Mesodermal cell (in vitro differentiated cells): ENCODE measurements around the gene TREM2.
"Not testable (repeated sequence)": the region's sequence is repeated elsewhere in the genome, so short reads cannot be mapped to it uniquely, and the experiment has no call there.

ENCODE experiments used
- H3K27ac ChIP-seq: 2 replicates; pipeline ENCODE4 v1.7.0; 2013; ENCODE audit warnings: mild to moderate bottlenecking, low read depth, low read length, moderate library complexity; ENCODE audit not compliant: severe bottlenecking
- H3K36me3 ChIP-seq: 2 replicates; pipeline ENCODE4 v1.7.1; 2013; ENCODE audit warnings: mild to moderate bottlenecking, low read length, moderate library complexity; ENCODE audit not compliant: control insufficient read depth, insufficient read depth
- H3K4me1 ChIP-seq: one replicate; pipeline ENCODE4 v1.7.1; 2013; ENCODE audit warnings: mild to moderate bottlenecking, low read length; ENCODE audit not compliant: insufficient read depth, control insufficient read depth, poor library complexity, severe bottlenecking
- H3K4me3 ChIP-seq: 2 replicates; pipeline ENCODE4 v1.7.0; 2013; ENCODE audit warnings: low read length, control low read depth, mild to moderate bottlenecking; ENCODE audit not compliant: insufficient read depth, poor library complexity, severe bottlenecking; ENCODE audit errors: extremely low read depth
- H3K9me3 ChIP-seq: 2 replicates; pipeline ENCODE4 v1.7.1; 2013; ENCODE audit warnings: mild to moderate bottlenecking, low read length, moderate library complexity; ENCODE audit not compliant: control insufficient read depth
- WGBS, 2 experiments: methylation state at CpG; one replicate each; pipeline ENCODE4 v1.1.5; 2013; ENCODE audit warnings: missing lambda C conversion rate in 2 of 2; ENCODE audit not compliant: insufficient coverage in 2 of 2; 5-methylcytosine and 5-hydroxymethylcytosine counted together

Gene TREM2

DNA sequence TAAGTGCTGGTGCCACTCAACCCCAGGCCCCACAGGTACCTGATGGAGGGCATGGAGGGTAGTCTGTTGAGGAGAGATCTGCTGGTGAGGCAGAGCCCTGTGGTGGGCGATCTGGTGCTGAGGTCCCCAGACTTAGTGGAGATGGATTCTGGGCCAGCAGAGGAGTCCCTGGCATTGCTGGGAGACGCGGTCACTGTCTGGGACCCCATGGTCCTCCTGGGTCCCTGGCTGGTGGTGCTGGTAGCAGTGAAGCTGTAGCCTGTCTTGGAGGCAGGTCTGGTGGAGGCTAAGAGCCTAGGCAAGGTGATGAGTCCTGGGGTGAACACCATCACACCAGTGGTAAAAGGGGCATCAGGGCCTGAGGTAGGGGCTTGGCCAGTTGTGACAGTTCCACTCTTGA, 31.5 kb upstream of the TREM2 start:
- peaks cover 12% of the 10 kb centered on the region for H3K9me3 ChIP-seq
- no peak overlapping the region for H3K4me3 ChIP-seq
- no peaks in the 10 kb centered on the region for H3K36me3 ChIP-seq
- 96 to 100% methylated on average over 3 of the region's 3 CpGs for WGBS, 2 experiments
- no peaks in the 10 kb centered on the region for H3K4me1 ChIP-seq
- no peak overlapping the region for H3K27ac ChIP-seq

DNA sequence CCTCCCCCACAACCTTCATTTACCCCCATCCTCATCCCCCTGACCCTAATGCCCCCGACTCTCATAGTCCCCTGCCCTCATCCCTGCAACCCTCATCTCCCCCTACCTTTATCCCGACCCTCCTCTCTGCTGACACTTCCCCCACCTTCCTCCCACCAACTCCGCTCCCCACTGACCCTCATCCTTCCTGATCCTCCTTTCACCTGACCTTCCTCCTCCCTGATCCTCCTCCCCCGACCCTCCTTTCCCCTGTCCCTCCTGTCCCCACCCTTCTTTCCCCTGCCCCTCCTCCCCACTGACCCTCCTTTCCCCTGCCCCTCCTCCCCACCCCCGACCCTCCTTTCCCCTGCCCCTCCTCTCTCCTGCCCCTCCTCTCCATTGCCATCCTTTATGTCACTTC, 31.0 kb upstream of the TREM2 start:
- Histone ChIP-seq H3K4me3 (no peak overlapping the region), H3K9me3 (peaks cover 12% of the 10 kb centered on the region), H3K4me1 (no peaks in the 10 kb centered on the region), H3K36me3 (no peaks in the 10 kb centered on the region), H3K27ac (no peak overlapping the region)
- 59 to 86% methylated on average over 3 to 4 of the region's 5 CpGs for WGBS, 2 experiments

DNA sequence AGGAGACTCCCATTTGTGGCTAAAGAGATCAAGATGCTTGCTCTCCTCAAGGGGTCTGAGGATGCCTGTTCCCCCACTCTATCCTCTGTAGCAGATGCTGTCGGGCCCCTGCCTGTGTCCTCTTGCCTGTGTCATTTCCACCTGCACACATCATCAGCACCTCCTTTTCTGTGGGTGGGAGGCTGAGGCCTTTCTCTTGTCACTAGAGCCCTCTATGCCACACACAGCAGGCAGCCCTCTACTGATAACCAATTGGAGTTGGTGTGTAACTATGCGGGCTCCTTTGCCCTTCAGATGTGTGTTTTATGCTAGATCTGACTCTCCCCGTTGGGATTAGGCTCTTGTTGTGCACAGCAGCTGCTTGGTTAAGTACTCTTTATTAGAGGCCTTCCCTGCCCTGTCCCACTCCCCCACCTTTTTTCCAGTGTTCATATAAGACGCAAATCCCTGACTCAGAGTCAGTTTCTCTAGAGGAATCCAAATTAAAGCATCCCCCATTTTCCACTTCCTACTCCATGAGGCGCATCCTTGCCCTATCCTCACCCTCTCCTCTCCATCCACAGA, 30.3 kb upstream of the TREM2 start:
- no peaks in the 10 kb centered on the region for H3K4me1 ChIP-seq
- H3K4me3 ChIP-seq = no peak overlapping the region
- no peaks in the 10 kb centered on the region for H3K36me3 ChIP-seq
- WGBS, 2 experiments = 71 to 93% methylated on average over 3 of the region's 5 CpGs
- no peak overlapping the region for H3K27ac ChIP-seq
- peaks cover 12% of the 10 kb centered on the region for H3K9me3 ChIP-seq

DNA sequence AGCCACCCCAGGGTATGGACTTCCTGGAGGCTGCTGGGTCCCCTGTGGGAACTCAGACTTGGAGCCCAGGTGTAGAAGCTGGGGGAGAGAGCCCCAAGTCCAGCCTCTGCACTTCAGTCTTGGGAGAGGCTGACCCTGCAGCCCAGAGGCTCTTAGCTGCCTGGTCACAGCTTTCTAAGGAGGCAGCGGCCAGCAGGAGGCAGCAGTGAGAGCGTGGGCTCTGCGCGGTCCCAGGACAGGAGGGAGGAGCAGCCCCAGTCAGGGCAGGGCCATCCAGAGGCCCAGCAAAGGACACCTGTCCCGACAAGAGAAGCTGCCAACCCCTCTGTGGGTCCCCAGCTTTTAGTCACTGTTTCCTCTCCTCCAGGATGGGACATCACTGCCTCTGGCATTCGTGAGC, 28.7 kb upstream of the TREM2 start:
- Histone ChIP-seq H3K4me1 (no peaks in the 10 kb centered on the region), H3K36me3 (no peaks in the 10 kb centered on the region), H3K27ac (no peak overlapping the region), H3K9me3 (peaks cover 12% of the 10 kb centered on the region), H3K4me3 (no peak overlapping the region)
- WGBS, 2 experiments = 15 to 27% methylated on average over 3 to 5 of the region's 6 CpGs

- no peaks in the 10 kb centered on the region for H3K4me1 ChIP-seq
- 80 to 83% methylated on average over 1 to 2 of the region's 3 CpGs for WGBS, 2 experiments
- H3K36me3 ChIP-seq = no peaks in the 10 kb centered on the region
- no peak overlapping the region for H3K4me3 ChIP-seq
- H3K9me3 ChIP-seq = peaks cover 12% of the 10 kb centered on the region
- H3K27ac ChIP-seq = no peak overlapping the region
Measured at GRCh38 chr6:41190791-41191190, 27.9 kb upstream of the TREM2 start.

DNA sequence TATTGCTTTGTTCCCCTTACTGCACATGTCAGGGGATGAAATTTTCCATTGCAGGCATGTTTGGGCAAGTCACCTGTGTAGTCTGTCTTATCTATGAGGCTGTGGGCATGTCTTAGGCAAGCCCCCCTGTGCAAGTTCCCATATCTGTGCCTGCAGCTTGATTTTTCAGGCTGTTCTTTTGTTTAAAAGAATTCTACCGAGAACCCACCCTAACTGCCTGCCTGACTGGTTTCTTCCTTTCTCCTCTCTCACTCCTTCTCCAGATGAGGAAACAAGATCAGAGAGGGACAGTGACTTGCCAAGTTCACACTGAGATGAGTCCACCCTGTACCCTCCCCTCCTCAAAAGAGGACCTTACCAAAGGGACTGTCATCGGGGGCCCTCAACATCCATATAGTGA, 27.1 kb upstream of the TREM2 start:
- 94 to 100% methylated on average over 1 to 2 of the region's 2 CpGs for WGBS, 2 experiments
- peaks cover 12% of the 10 kb centered on the region for H3K9me3 ChIP-seq
- no peaks in the 10 kb centered on the region for H3K36me3 ChIP-seq
- H3K4me3 ChIP-seq = no peak overlapping the region
- no peak overlapping the region for H3K27ac ChIP-seq
- no peaks in the 10 kb centered on the region for H3K4me1 ChIP-seq

DNA sequence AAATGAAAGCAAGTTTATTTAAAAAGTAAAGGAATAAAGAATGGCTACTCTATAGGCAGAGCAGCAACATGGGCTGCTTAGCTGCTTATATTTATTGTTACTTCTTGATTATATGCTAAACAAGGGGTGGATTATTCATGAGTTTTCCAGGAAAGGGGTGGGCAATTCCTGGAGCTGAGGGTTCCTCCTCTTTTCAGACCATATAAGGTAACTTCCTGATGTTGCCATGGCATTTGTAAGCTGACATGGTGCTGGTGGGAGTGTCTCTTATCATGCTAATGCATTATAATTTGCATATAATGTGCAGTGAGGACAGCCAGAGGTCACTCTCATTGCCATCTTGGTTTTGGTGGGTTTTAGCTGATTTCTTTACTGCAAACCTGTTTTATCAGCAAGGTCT, 26.1 kb upstream of the TREM2 start:
- H3K4me3 ChIP-seq, H3K27ac ChIP-seq, H3K4me1 ChIP-seq, H3K36me3 ChIP-seq: not testable (repeated sequence)
- H3K9me3 ChIP-seq = peaks cover 12% of the 10 kb centered on the region

DNA sequence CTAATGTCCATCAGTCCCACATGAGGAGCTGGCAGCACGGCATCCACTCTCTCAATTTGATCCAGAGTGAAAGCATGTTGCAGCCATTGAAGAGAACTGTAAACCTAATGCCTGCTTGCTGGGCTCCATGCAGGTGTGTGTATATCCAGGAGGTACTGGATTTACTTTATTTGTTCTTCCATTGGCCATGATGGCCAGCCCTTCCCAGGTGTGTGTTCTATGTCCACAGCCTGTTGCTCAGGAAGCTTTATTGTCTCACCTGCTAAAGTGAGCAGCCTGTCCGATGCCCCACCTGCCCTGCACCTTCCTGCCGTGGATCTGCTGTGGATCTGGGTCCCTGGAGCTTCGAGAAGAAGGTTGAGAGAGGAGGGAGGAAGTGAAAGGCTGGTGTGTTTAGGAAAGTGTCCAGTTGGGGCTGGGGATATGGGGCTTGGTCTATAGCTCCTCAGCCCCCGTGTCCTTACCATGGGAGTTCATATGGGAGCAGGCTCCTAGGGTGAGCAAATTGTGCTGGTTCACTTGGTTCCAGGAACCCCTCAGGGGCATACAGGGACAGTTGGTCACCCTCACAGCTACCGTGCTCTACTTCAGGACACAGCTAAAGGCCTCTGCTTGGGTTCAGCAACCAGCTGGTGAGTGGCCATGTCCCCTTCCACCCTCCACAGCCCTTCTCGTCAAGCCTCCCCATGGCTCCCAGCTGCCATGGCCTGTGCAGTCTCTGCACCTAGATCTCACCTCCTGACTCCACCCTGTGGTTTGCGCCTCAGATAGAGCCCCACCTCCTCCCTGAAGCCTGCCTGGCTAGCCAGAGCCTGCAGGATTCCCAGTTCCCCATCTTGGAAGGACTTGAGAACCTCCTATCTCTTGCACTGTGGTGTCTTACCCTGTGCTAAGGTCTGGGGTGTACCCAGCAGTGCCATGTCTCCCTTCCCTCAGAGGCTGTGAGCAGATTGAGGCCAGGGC, 25.3 kb upstream of the TREM2 start:
- Histone ChIP-seq H3K4me1 (no peaks in the 10 kb centered on the region), H3K9me3 (peaks cover 12% of the 10 kb centered on the region), H3K27ac (no peak overlapping the region), H3K4me3 (no peak overlapping the region), H3K36me3 (no peaks in the 10 kb centered on the region)
- WGBS, 2 experiments = 88 to 94% methylated on average over 6 to 8 of the region's 8 CpGs

GRCh38 chr6:41186031-41186562, 23.2 kb upstream of the TREM2 start:
- no peaks in the 10 kb centered on the region for H3K4me1 ChIP-seq
- no peak overlapping the region for H3K27ac ChIP-seq
- H3K4me3 ChIP-seq = no peak overlapping the region
- no peaks in the 10 kb centered on the region for H3K36me3 ChIP-seq
- H3K9me3 ChIP-seq = peaks cover 12% of the 10 kb centered on the region
- 80 to 92% methylated on average over 1 to 8 of the region's 10 CpGs for WGBS, 2 experiments

DNA sequence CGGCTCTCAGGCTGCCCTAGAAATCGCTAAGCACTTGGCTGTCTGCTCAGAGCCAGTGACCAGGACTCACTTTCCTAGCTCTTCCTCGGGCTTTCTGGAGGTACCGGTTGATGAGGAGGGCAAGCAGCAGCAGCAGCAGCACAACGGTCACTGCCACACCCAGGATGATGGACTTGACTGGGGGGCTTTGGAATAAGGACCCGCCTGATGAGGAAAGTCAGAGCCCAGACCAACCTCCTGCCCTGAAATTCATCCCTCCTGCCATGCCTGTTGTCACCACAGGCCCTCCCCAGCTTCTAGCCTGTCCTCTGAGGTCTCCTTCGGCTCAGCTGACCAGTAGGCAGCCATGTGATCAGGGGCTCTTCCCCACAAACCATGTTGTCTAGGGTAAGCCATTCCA, 21.8 kb upstream of the TREM2 start:
- Histone ChIP-seq H3K4me3 (no peak overlapping the region), H3K9me3 (peaks cover 4% of the 10 kb centered on the region), H3K27ac (no peak overlapping the region), H3K36me3 (no peaks in the 10 kb centered on the region), H3K4me1 (no peaks in the 10 kb centered on the region)
- WGBS, 2 experiments = 91 to 95% methylated on average over 7 of the region's 7 CpGs
